HCT116 (cell line): ENCODE data around the gene KCNK16. TPM values are rescaled to one million over a fixed set of nuclear protein-coding genes. Genes with fewer than 3 reads are reported as not detected.

Experiments used
- ATAC-seq: fragments of 200-7000 bp; cut with Tn5 transposase; 2 replicates; pipeline ENCODE4 v1.9.1; 2020; ENCODE audit warnings: mild to moderate bottlenecking, moderate library complexity
- BruUV-seq: library from RNA; stranded (reverse); fragments of 400-500 nt; replicated peaks from 2 replicates; lab custom pipeline; 2021; lab: Mats Ljungman, UMichigan
- CTCF ChIA-PET: fragments of 300-600 bp; sonication (Branson Sonifier 250); formaldehyde crosslinking; loops from one replicate; lab custom pipeline; 2021; ENCODE audit warnings: antibody characterized with exemption; lab: Charles Lee
- POLR2A ChIA-PET: fragments of 300-600, 350-600 bp; sonication (Branson Sonifier 250); formaldehyde crosslinking; loops from one replicate; lab custom pipeline; 2021; ENCODE audit warnings: antibody characterized with exemption; lab: Charles Lee
- RAD21 ChIA-PET, 2 experiments: fragments of 300-600 bp; sonication (Branson Sonifier 250); formaldehyde crosslinking; loops; one replicate each; lab custom pipeline; 2023; ENCODE audit warnings: low total read pairs in 2 of 2; ENCODE audit not compliant: uncharacterized antibody in 2 of 2, unreplicated experiment in 2 of 2, low non-redundant PET in 1 of 2; lab: Charles Lee
- DNase-seq: peaks from one replicate; pipeline ENCODE4 v3.0.0-alpha.2; 2010; ENCODE audit warnings: low read depth, low spot score
- H2AFZ ChIP-seq: fragments of 200-600 bp; shearing (Covaris generic), sonication (generic); 2 replicates; pipeline ENCODE4 v1.6.1; 2017; ENCODE audit warnings: low read depth, mixed run types, mixed read lengths, antibody characterized with exemption, low read length; ENCODE audit not compliant: poor library complexity, severe bottlenecking
- H3K27ac ChIP-seq: 2 replicates; pipeline ENCODE4 v1.5.1; 2012; ENCODE audit warnings: low read depth, low read length
- H3K27me3 ChIP-seq: fragments of 200-600 bp; sonication (generic); 2 replicates; pipeline ENCODE4 v1.6.1; 2016; ENCODE audit warnings: mixed run types, low read length, mixed read lengths; ENCODE audit not compliant: insufficient read depth
- H3K36me3 ChIP-seq, 2 experiments: fragments of 200-500 bp in 1 of 2; fragments of 200-600 bp in 1 of 2; sonication (Bioruptor generic) in 1 of 2; sonication (generic) in 1 of 2; 2 replicates each; pipeline versions ENCODE4 v1.5.1 to v1.6.1; 2014 to 2016; ENCODE audit warnings: low read length in 2 of 2, inconsistent platforms in 1 of 2, mixed read lengths in 1 of 2, mixed run types in 1 of 2; ENCODE audit not compliant: insufficient read depth in 2 of 2, control insufficient read depth in 1 of 2
- H3K4me1 ChIP-seq, 2 experiments: fragments of 200-600 bp in 1 of 2; sonication (generic) in 1 of 2; 2 replicates each; pipeline versions ENCODE4 v1.5.1 to v1.6.1; 2012 to 2017; ENCODE audit warnings: low read length in 2 of 2, inconsistent platforms in 1 of 2, mild to moderate bottlenecking in 1 of 2, mixed read lengths in 1 of 2, mixed run types in 1 of 2, moderate library complexity in 1 of 2; ENCODE audit not compliant: insufficient read depth in 2 of 2, control insufficient read depth in 1 of 2
- H3K4me2 ChIP-seq: fragments of 200-600 bp; sonication (generic); 2 replicates; pipeline ENCODE4 v1.6.1; 2017; ENCODE audit warnings: mixed run types, low read length, mixed read lengths
- H3K4me3 ChIP-seq, 2 experiments: fragments of 200-600 bp in 1 of 2; sonication (generic) in 1 of 2; replicated peaks in 1 of 2; 2 replicates each; pipeline ENCODE4 v1.5.1; 2011 to 2016; ENCODE audit warnings: low read length in 2 of 2, control low read depth in 1 of 2, low read depth in 1 of 2, mild to moderate bottlenecking in 1 of 2, mixed read lengths in 1 of 2, mixed run types in 1 of 2
- H3K79me2 ChIP-seq: fragments of 200-600 bp; sonication (generic); 2 replicates; pipeline ENCODE4 v1.6.1; 2017; ENCODE audit warnings: mild to moderate bottlenecking, mixed run types, low read length, moderate library complexity, mixed read lengths; ENCODE audit not compliant: insufficient read depth
- H3K9ac ChIP-seq: fragments of 200-600 bp; sonication (generic); 2 replicates; pipeline ENCODE4 v1.6.1; 2016; ENCODE audit warnings: low read length, mixed read lengths
- H3K9me2 ChIP-seq: fragments of 200-600 bp; sonication (generic), shearing (Covaris generic); 2 replicates; pipeline ENCODE4 v1.6.1; 2017; ENCODE audit warnings: mixed run types, mild to moderate bottlenecking, moderate library complexity; ENCODE audit not compliant: insufficient read depth
- H3K9me3 ChIP-seq, 2 experiments: fragments of 200-500 bp in 1 of 2; fragments of 200-600 bp in 1 of 2; sonication (Bioruptor generic) in 1 of 2; sonication (generic) in 1 of 2; 2 replicates each; pipeline ENCODE4 v1.6.1; 2014 to 2017; ENCODE audit warnings: low read length in 2 of 2, mixed read lengths in 2 of 2, inconsistent platforms in 1 of 2, low read depth in 1 of 2, mild to moderate bottlenecking in 1 of 2, mixed run types in 1 of 2, moderate library complexity in 1 of 2; ENCODE audit not compliant: control insufficient read depth in 1 of 2, insufficient read depth in 1 of 2
- H4K20me1 ChIP-seq: fragments of 200-600 bp; sonication (generic), shearing (Covaris generic); 2 replicates; pipeline ENCODE4 v1.6.1; 2017; ENCODE audit warnings: mixed run types, mild to moderate bottlenecking, moderate library complexity; ENCODE audit not compliant: insufficient read depth
- CBX3 ChIP-seq: IDR thresholded peaks from 2 replicates; pipeline ENCODE4 v1.6.1; 2012; ENCODE audit warnings: low read depth
- CEBPB ChIP-seq: IDR thresholded peaks from 2 replicates; pipeline ENCODE4 v1.6.1; 2012; ENCODE audit warnings: low read depth
- EZH2phosphoT487 ChIP-seq: fragments of 200-600 bp; IDR thresholded peaks from 2 replicates; pipeline ENCODE4 v1.6.1; 2018; ENCODE audit warnings: antibody characterized with exemption, borderline replicate concordance
- SP1 ChIP-seq: IDR thresholded peaks from 2 replicates; pipeline ENCODE4 v1.6.1; 2012; ENCODE audit warnings: low read depth
- intact Hi-C: fragments of 100-400 bp; cut with micrococcal nuclease; formaldehyde crosslinking; loops from 2 replicates; pipeline ENCODE4 v1.10.0; 2022
- total RNA-seq: library from RNA; stranded (reverse); gene quantifications from one replicate; pipeline ENCODE4 v1.2.1, GENCODE V29; 2021; ENCODE audit not compliant: unreplicated experiment
- TF ChIP-seq, protein P1 (sequence below), 3 experiments: fragments of 200-600 bp in 1 of 3; sonication (generic) in 1 of 3; IDR thresholded peaks in 2 of 3; conservative IDR thresholded peaks in 1 of 3; 2 replicates each; pipeline ENCODE4 v1.5.1; 2012 to 2017; ENCODE audit warnings: low read depth in 2 of 3, low read length in 2 of 3, antibody characterized with exemption in 1 of 3, borderline replicate concordance in 1 of 3, control low read depth in 1 of 3, mild to moderate bottlenecking in 1 of 3, mixed read lengths in 1 of 3, mixed run types in 1 of 3, moderate library complexity in 1 of 3; ENCODE audit not compliant: insufficient read depth in 1 of 3
- TF ChIP-seq, protein P2 (sequence below): IDR thresholded peaks from 2 replicates; pipeline ENCODE4 v1.6.1; 2012
- TF ChIP-seq, protein P3 (sequence below): IDR thresholded peaks from 2 replicates; pipeline ENCODE4 v1.6.1; 2012

KCNK16 gene
- total RNA-seq, 1 experiment from 2014 or later = not detected

DNA sequence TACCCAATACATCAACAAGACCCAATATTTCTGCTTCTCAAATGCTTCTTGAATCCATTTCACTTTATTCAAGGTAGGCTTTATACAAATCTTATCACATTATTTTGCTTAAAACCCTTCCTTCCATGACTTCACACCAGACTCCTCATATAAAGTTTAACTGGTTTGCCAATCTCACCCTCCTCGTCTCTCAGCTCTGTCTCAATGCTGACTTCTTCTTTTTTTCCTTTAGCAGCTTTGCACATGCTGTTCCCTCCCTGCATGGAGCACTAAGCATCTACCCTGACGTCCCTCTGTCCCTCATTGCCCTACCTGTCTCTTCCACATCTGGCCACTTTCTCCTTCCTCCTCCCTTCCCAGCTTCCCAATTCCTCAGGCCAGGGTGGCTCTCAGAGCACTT, 39.7 kb downstream of the KCNK16 start:
- Histone ChIP-seq H3K9me2 (no peaks in the 10 kb centered on the region), H3K27me3 (no peaks in the 10 kb centered on the region), H3K79me2 (no peaks in the 10 kb centered on the region), H4K20me1 (no peaks in the 10 kb centered on the region), H3K9ac (no peak overlapping the region), H3K4me1 (peaks cover 12 to 37% of the 10 kb centered on the region in 2 experiments), H3K9me3 (no peaks in the 10 kb centered on the region), H3K4me2 (no peak overlapping the region), H2AFZ (no peak overlapping the region), H3K36me3 (no peaks in the 10 kb centered on the region), H3K27ac (no peak overlapping the region), H3K4me3 (no peak overlapping the region)
- RAD21 ChIA-PET = no interaction called here
- CTCF ChIA-PET = no interaction called here
- BruUV-seq = no TSS peak
- TF ChIP-seq CBX3 = no peak
- no peak for TF ChIP-seq EZH2phosphoT487
- no peak for TF ChIP-seq CEBPB
- TF ChIP-seq, protein P1, sequence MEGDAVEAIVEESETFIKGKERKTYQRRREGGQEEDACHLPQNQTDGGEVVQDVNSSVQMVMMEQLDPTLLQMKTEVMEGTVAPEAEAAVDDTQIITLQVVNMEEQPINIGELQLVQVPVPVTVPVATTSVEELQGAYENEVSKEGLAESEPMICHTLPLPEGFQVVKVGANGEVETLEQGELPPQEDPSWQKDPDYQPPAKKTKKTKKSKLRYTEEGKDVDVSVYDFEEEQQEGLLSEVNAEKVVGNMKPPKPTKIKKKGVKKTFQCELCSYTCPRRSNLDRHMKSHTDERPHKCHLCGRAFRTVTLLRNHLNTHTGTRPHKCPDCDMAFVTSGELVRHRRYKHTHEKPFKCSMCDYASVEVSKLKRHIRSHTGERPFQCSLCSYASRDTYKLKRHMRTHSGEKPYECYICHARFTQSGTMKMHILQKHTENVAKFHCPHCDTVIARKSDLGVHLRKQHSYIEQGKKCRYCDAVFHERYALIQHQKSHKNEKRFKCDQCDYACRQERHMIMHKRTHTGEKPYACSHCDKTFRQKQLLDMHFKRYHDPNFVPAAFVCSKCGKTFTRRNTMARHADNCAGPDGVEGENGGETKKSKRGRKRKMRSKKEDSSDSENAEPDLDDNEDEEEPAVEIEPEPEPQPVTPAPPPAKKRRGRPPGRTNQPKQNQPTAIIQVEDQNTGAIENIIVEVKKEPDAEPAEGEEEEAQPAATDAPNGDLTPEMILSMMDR (IDR thresholded peaks at IDR 0.05 in 2 of 3, conservative IDR thresholded peaks at IDR 0.05 in 1 of 3; ENCODE audit: borderline replicate concordance in 1 of 3, insufficient read depth in 1 of 3, low read depth in 2 of 3, low read length in 2 of 3) = no peak
- TF ChIP-seq, protein P2, sequence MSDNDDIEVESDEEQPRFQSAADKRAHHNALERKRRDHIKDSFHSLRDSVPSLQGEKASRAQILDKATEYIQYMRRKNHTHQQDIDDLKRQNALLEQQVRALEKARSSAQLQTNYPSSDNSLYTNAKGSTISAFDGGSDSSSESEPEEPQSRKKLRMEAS = no peak
- TF ChIP-seq SP1 = no peak
- TF ChIP-seq, protein P3, sequence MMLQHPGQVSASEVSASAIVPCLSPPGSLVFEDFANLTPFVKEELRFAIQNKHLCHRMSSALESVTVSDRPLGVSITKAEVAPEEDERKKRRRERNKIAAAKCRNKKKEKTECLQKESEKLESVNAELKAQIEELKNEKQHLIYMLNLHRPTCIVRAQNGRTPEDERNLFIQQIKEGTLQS = no peak
- ATAC-seq = no peak
- intact Hi-C loops = no loop called here
- no peak for DNase-seq
- POLR2A ChIA-PET = no interaction called here
